NOMO-1 (cell line): Measurements from ENCODE around the gene SPRN.
"Not testable (repeated sequence)": the region's sequence is repeated elsewhere in the genome, so short reads cannot be mapped to it uniquely, and the experiment has no call there.

Source experiments
- DNase-seq, 2 experiments: peaks; one replicate each; lab custom pipeline; 2025; ENCODE audit not compliant: unreplicated experiment in 2 of 2; lab: John Stamatoyannopoulos, UW

Gene SPRN, protein sequence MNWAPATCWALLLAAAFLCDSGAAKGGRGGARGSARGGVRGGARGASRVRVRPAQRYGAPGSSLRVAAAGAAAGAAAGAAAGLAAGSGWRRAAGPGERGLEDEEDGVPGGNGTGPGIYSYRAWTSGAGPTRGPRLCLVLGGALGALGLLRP

DNA sequence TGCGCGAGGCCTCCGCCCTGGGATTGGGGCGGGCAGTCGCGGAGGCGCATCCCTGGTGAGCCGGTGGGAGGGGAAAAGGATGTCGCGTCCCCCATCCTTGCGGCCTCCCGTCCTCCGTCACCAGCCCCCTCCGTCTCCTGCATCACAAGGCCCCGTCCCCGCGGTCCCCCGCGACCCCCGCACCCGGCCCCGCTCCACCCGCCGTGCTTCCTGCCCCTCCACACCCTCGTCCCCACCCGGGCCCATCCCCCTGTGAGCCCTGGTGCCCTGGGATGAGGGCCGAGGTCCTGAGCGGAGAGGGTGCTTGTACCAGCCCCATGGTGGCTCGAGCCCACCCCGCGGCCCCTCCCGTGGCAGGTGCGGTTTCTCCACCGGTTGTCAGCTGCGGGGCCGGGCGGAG, at the start of gene SPRN:
TSS of gene SPRN (minus strand) at position 25 of the 400 bp plus-strand sequence. CDS start 944 bp downstream, outside the sequence.
- DNase-seq = not testable (repeated sequence)

DNA sequence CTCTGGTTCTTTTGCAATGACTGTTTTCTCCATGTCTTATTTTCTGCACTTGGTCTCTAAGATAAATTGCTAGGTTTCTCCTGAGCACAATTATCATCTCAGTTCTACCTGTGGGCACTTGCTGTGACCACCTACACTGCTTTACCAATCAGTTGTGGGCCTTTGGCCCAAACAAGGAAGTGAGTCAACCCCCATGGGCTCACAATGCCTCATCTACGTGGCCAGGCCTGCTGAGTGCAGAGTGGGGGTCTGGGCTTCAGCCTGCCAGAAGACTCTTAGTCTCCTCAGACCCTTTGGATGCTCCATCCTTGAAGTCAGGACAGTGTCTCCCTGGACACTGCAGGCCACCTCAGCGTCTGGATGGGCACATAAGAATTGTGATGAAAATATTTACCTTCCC, 49.6 kb upstream of the SPRN start:
- no peak for DNase-seq

DNA sequence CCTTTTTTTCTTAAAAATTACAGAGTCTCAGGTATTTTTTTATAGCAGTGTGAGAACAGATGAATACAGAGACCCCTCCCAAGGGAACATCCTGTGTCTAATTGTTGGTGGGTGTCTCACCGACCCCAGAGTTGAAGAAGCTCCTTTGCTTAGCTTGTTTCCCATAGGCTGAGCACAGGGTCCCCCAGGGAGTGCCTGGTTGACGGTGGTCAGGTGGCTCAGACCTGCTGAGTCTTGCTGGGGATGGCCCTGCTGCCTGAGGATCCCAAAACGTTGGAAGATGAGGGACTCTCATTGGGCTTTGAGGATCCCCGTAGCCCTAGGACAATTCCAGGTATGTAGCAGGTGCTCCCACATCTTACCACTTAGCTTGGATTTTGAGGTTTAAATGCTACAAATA, 48.8 kb upstream of the SPRN start:
- no peak for DNase-seq

DNA sequence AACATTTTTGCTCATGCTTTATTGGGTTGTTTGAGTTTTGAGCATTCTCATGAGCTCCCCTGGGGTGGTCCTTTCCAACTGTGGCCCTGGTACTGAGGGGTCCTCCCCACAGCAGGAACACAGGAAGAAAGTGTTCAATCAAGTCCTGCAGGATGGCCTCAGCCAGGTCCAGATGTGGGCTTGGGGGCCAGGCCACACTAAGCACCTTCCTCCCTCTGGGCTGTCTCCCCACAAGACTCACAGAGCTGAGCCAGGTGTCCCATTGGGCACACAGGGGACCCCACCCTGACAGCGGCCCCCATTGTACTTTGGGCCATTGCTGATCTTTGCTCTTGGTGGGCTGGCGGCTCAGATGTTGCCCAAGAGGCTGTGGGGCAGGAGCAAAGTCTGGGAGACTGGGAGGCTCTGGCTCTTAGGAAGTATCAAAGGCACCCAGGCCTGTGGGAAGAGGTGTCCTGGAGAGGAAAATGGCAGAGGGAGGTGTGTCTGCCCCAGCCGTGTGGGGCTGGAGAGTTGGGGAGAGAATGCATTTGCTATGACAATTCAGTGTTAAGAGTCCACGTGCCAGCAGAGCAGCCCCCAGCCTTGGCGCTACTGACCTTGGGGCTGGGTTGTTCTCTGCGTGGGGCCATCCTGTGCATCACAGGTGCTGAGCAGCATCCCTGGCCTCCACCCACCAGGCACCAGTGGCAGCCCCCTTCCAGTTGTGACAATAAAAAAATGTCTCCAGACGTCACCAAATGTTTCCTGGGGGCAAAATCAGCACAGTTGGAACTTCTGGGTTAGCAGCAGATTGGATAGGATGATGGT, 47.1 kb upstream of the SPRN start:
- no peak for DNase-seq

DNA sequence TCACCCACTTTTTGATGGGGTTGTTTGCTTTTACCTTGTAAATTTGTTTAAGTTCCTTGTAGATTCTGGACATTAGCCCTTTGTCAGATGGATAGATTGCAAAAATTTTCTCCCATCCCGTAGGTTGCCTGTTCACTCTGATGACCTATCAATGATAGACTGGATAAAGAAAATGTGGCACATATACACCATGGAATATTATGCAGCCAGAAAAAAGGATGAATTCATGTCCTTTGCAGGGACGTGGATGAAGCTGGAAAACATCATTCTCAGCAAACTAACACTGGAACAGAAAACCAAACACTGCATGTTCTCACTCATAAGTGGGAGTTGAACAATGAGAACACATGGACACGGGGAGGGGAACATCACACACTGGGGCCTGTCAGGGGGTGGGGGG, 44.8 kb upstream of the SPRN start:
- DNase-seq = not testable (repeated sequence)

DNA sequence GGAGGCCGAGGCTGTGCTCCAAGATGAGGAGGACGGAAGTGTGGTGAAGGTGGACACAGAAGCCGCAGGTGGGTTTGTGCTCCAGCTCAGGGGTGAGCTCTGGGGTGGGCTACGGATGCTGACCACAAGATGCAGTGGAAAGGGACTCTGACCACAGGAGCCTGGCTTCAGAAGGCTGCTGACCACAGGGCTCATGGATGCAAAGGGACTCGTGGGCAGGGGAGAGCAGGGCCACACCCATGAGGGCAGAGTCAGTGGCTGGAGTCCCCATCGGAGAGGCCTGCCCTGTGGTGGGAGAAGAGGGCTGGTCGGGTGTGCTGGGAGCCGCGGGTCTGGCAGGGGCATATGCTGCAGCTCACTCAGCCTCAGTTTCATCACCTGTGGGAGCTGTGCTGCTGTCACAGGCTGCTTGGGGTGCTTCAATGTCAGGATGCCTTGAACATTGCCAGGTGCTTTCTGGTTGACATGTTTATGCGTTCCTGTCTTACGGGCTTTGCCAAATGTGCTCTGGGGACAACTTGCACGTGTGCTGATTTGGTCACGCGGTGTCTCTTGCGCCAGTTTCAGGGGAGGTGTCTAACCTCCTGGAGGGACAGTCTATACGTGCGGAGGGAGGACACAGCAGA, 43.0 kb upstream of the SPRN start:
- no peak for DNase-seq

DNA sequence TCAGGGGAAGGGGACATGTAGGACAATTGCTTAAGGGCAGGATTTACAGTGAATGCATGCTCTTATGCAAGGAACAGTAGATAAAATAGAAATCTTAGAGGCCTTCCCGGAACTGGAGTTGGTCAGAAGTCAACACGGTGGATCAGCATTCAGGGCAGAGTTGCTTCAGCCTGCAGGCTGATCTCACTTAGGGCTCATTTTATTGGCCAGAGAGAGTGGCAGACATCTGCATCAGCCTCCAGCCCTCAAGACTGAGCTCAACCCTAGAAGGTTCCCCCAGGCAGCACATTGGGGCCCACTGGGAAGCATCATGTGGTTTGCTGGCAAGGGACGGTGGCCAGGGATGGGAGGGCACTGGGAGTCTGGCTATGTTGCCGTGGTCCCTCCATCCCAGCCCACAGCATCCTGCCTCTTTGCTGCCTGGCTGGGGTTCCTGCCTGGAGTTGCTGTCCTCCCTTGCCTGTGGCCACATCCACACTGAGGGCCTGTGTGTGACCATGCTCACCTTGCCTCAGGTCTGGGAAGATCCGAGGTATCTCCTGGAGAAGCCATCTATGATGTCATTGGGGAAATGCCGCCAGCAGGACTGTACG, 42.4 kb upstream of the SPRN start:
- DNase-seq = no peak

DNA sequence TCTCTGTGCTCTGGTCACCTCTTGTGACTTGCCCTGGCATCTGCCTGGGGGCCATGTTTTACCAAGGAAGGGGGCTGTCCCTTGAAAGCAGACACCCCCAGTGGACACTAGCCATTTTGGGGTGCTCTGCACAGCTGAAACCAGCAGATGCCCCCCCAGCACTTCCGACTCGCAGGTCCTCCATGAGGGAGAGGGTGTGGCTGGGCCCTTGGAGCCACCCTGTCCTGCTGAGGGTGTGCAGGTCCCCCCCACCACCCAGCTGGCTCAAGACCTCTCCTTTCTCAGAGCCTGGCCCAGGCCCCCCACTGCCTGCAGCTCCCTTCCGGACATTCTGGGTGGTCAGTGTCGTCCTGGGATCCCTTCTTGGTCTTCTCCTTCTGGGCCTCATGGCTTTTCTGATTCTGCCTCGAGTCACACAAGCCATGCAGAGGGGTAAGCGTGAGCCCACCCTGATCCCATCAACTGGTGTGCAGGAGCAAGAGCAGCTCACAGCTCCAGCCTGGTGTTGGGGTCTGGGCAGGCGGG, 41.6 kb upstream of the SPRN start:
- DNase-seq = no peak

DNA sequence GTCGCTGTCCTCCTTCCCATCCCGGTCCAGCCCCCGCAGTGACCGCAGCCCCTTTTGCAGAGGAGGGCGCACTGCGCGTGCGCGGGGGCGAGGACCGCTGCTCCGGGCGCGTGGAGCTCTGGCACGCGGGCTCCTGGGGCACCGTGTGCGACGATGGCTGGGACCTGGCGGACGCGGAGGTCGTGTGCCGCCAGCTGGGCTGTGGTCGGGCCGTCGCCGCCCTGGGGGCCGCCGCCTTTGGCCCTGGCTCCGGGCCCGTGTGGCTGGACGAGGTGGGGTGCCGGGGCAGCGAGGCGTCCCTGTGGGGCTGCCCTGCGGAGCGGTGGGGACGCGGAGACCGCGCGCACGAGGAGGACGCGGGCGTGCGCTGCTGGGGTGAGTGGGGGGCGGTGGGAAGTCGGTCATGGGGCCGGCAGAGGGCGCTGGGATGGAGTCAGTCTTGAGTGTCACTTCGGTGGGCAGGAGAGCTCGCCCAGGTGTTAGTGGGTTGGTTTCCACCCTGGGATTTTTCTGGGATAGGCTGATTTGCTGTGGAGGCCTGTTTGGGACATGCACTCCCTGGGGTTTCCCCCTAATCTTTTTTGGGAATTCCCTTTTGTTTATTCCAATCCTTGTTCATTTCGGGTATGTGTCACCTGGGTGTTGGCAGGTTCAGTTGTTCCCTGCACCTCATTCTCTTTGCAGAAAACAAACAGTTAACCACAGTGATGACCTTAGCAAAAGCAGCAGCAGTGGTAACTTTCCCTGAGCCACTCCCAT, 40.9 kb upstream of the SPRN start:
- DNase-seq = no peak

DNA sequence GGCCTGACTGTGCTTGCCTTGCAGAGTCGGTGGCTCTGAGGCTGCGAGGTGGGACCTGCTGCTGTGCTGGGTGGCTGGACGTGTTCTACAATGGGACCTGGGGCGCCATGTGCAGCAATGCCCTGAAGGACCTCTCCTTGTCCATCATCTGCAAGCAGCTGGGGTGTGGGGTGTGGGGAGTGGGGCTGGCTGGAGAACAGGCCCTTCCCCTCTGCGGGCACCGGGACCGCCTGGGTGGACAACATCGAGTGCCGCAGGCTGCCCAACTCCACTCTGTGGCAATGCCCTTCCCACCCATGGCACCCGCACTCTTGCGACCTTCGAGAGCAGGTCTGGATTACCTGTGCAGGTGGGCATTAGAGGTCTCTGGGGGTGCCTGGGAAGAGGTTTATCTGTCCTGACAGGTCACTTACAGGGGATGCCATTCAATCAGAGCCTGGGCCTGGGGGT, 40.2 kb upstream of the SPRN start:
- no peak for DNase-seq

DNA sequence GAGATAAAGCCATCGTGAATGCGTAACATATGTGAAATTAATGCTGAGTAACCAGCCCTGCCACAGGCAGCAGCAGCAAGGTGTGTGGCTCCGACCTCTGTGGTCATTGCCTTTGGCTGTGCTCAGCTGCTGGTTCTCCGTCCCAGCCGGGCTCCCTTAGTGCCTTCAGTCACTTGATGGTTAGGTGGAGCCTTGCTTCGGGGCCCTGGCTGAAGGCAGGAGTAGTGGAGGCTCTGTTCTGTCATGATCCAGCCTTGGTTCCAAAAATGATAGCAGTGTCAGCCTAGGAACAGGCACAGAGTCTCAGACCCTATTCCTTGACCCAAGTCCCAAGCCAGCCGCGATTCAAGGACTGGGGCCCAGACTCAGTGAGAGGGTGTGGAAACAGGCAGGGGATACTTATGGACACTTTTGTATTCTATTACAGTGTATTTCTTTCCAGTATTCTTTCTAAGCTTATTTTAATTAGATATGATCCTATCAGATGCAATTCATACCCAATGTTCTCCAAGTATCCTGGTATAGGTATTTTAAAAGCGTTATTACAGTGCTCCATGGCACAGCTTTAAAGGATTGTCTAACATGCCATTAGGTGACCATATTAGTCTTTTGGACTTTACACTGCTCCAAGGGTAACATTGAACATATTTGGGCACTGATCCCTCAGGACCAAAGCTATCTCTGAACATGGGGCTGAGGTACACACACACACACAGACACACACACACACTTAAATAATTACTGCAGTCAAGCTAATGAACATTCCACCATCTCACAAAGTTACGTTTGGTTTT, 38.3 kb upstream of the SPRN start:
- DNase-seq = no peak

DNA sequence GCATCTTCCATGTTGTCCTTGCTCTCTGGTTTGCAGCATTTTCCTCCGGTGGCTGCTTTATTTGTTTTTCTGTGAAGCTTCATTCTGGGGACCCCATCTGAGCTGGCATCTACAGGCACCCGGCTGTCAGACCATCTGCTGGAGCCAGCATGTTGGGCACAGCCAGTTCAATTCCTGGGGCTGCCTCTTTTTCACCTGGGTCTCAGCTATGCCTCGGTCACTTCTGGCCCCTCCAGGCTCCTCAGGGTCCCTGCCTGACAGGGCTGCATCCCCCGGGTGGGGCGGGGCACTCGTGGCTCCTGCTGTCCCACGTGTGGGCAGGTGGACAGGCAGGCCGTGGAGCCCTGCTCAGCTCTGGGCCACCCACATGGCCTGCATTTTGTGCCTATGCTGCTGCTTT, 37.4 kb upstream of the SPRN start:
- DNase-seq = no peak

DNA sequence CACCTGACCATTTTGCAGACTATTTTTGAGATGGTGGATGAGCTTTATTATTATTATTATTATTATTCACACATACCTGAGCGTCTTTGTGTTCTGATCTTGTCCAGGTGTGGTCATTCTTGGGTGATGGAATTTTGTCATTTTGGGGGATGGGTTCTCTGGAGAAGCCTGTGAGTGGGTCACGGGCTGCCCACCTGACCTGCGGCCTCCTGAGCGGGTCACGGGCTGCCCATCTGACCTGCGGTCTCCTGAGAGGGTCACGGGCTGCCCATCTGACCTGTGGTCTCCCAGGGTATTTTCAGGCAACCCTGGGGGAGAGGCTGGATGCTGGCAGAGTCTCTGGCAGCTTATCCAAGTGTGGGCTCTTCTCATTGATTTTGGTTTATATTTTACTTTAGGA, 36.6 kb upstream of the SPRN start:
- no peak for DNase-seq

DNA sequence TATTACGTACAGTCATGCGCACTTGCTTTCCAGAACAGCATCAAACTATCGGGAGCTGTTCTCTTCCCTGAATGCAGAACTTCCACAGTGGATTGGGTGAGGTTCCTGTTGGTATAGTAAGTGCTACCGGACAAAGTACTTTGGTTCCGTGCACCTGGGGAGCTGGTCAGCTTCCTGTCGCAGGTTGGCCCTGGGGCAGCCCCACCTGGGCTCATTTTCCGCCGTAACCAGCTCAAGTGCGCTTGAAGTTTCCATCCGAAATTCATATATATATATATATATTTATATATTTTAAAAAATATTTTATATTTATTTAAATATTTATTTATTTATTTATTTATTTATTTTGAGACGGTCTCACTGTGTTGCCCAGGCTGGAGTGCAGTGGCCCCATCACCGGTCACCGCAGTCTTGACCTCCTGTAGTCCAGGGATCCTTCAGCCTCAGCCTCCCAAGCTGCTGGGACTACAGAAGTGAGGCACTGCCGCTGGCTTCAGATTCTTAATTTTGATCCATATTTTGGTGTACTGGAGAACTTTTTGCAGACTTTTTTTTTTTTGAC, 35.9 kb upstream of the SPRN start:
- DNase-seq = no peak

DNA sequence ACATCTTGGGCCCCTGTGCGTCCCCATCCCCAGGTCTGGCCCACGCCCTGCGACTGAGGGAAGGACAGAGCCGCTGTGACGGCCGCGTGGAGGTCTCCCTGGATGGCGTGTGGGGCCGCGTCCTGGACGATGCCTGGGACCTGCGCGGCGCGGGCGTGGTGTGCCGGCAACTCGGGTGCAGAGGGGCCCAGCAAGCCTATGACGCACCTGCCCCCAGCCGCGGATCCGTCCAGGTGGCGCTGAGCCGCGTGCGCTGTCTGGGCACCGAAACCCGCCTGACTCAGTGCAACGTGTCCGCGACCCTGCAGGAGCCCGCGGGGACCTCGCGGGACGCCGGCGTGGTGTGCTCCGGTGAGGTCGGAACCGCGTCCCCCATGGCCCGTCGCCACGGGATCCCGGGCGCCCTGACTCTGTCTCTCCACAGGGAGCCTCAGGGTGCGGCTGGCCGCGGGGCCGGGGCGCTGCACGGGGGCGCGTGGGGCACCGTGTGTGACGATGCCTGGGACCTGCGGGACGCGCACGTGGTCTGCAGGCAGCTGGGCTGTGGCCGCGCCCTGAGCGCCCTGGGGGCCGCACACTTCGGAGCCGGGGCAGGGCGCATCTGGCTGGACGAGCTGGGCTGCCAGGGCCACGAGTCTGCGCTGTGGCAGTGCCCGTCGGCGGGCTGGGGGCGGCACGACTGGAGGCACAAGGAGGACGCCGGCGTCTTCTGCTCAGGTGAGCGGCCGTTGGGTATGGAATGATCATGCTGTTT, 35.2 kb upstream of the SPRN start:
- no peak for DNase-seq

DNA sequence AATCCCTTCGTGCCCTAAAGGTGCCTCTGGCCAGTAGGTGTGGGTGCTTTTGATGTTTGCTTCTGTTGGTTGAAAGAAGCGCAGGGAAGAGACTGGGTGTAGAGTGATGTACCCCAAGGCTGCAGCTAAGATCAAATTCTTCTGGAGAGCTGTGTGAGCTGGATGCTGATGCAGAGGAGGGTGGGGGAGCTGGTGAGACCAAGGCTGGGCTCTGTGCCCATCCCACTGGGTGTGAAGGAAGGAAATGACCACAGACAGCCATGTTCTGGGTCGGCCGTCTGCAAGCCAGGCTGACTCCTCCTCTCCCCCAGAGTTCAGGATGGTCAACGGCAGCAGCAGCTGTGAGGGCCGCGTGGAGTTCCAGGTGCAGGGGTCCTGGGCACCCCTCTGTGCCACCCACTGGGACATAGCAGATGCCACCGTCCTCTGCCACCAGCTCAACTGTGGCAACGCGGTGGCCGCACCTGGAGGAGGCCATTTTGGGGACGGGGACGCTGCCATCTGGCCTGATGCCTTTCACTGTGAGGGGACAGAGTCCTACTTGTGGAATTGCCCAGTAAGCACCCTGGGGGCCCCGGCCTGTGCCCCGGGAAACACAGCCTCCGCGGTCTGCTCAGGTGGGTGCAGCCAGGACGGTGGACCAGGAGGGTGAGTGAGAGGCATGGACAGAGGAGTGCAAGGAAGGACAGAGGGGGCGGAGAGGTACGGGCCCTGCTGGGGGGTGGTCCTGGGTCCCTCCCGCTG, 34.5 kb upstream of the SPRN start:
- DNase-seq = no peak

DNA sequence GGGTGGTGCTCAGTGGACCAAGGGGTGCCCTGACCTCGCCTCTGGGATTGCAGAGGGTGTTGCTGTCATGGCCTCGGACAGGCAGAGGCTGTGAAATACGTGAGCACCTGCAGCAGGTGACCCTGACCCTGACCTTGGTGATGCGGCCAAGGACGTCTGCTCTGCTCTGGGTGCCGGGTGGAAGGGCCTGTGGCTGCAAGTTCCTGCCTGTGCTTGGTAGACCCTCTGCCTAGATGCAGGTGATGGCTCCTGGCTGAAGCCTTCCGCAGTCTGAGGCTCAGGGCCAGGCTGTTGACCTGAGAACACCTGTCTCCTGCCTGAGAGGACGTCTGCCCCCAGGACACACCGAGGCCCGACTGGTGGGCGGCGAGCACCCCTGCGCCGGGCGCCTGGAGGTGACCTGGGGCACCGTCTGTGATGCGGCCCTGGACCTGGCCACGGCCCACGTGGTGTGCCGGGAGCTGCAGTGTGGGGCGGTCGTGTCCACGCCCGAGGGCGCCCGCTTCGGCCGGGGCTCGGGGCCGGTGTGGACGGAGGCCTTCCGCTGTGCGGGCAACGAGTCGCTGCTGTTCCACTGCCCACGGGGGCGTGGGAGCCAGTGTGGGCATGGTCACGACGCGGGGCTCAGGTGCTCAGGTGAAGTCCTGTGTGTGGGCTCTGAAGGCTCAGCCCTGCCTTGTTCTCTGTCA, 33.7 kb upstream of the SPRN start:
- no peak for DNase-seq
